ENCODE measurements around the gene HRK.

GRCh38 chr12:116859079-116859478 lies 22.2 kb downstream of the HRK start:
- TF ChIP-seq, protein P1, sequence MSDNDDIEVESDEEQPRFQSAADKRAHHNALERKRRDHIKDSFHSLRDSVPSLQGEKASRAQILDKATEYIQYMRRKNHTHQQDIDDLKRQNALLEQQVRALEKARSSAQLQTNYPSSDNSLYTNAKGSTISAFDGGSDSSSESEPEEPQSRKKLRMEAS (IDR thresholded peaks at IDR 0.05; ENCODE audit: low read depth, low read length): no peak
- TF ChIP-seq, protein P2, sequence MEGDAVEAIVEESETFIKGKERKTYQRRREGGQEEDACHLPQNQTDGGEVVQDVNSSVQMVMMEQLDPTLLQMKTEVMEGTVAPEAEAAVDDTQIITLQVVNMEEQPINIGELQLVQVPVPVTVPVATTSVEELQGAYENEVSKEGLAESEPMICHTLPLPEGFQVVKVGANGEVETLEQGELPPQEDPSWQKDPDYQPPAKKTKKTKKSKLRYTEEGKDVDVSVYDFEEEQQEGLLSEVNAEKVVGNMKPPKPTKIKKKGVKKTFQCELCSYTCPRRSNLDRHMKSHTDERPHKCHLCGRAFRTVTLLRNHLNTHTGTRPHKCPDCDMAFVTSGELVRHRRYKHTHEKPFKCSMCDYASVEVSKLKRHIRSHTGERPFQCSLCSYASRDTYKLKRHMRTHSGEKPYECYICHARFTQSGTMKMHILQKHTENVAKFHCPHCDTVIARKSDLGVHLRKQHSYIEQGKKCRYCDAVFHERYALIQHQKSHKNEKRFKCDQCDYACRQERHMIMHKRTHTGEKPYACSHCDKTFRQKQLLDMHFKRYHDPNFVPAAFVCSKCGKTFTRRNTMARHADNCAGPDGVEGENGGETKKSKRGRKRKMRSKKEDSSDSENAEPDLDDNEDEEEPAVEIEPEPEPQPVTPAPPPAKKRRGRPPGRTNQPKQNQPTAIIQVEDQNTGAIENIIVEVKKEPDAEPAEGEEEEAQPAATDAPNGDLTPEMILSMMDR (IDR thresholded peaks at IDR 0.05; ENCODE audit: low read depth, low read length): no peak
- no peak for TF ChIP-seq MYC (IDR thresholded peaks at IDR 0.05; ENCODE audit: low read depth, low read length)
- TF ChIP-seq POLR2A (IDR thresholded peaks at IDR 0.05; ENCODE audit: extremely low read depth, insufficient read length): no peak

Data from NB4 (cell line).